Umbilical cord (tissue), 2 donors: ENCODE measurements around the gene RAD23A. TPM values are rescaled to one million over a fixed set of nuclear protein-coding genes. Genes with fewer than 3 reads are reported as not detected.
A peak's percentile ranks its signal among the peaks of the same experiment; 100 is the strongest.
"Not testable (repeated sequence)": the region's sequence is repeated elsewhere in the genome, so short reads cannot be mapped to it uniquely, and the experiment has no call there.

Source experiments
- DNase-seq: peaks from one replicate; pipeline ENCODE4 v3.0.0-alpha.2; 2015; ENCODE audit warnings: low spot score
- total RNA-seq: library from RNA; depleted of rRNA; stranded (reverse); fragments of >200 nt; gene quantifications from one replicate; pipeline ENCODE4 v1.2.3, GENCODE V29; 2014; ENCODE audit warnings: low replicate concordance; ENCODE audit not compliant: insufficient read depth

The RAD23A gene
- total RNA-seq, 1 donor from 2014 or later, result 18.8 TPM

GRCh38 chr19:12955575-12955974, 9.9 kb downstream of the RAD23A start:
- DNase-seq, result not testable (repeated sequence)

- no peak for DNase-seq
Observed at GRCh38 chr19:12955996-12956395, 10.3 kb downstream of the RAD23A start.

GRCh38 chr19:12956446-12957388, 11.1 kb downstream of the RAD23A start, which contains the start of gene GADD45GIP1:
Gene GADD45GIP1, minus strand, starts transcription at chr19:12957223. Its CDS starts 11 bp downstream, at chr19:12957212.
- DNase-seq, result peak; percentile 83

- DNase-seq, result not testable (repeated sequence)
Observed at GRCh38 chr19:12957389-12957952, 11.8 kb downstream of the RAD23A start.

- DNase-seq, result no peak
Observed at GRCh38 chr19:12959481-12959880, 13.8 kb downstream of the RAD23A start.

- DNase-seq, result peak; percentile 70
Observed at GRCh38 chr19:12965017-12965811, 19.6 kb downstream of the RAD23A start.

GRCh38 chr19:12965812-12966135, 20.1 kb downstream of the RAD23A start:
- no peak for DNase-seq

- DNase-seq, result no peak
Observed at GRCh38 chr19:12967907-12968306, 22.2 kb downstream of the RAD23A start.

- no peak for DNase-seq
Observed at GRCh38 chr19:12969292-12969988, 23.8 kb downstream of the RAD23A start, which contains the start of gene DAND5. Gene DAND5, plus strand, starts transcription at chr19:12969576. Its CDS starts 85 bp downstream, at chr19:12969661.

- DNase-seq, result no peak
Observed at GRCh38 chr19:12970070-12970820, 24.6 kb downstream of the RAD23A start.

GRCh38 chr19:12973236-12973635, 27.6 kb downstream of the RAD23A start:
- no peak for DNase-seq

GRCh38 chr19:12974301-12975220, 28.9 kb downstream of the RAD23A start:
- no peak for DNase-seq

- DNase-seq, result no peak
Observed at GRCh38 chr19:12975221-12975741, 29.6 kb downstream of the RAD23A start.

- not testable (repeated sequence) for DNase-seq
Observed at GRCh38 chr19:12976109-12976508, 30.4 kb downstream of the RAD23A start.

GRCh38 chr19:12979974-12980373, 34.3 kb downstream of the RAD23A start:
- no peak for DNase-seq

- no peak for DNase-seq
Observed at GRCh38 chr19:12982648-12983047, 37.0 kb downstream of the RAD23A start.

- no peak for DNase-seq
Observed at GRCh38 chr19:12983091-12983490, 37.4 kb downstream of the RAD23A start.

- DNase-seq, result peak; percentile 73
Observed at GRCh38 chr19:12983542-12984142, 38.0 kb downstream of the RAD23A start.

- DNase-seq, result no peak
Observed at GRCh38 chr19:12984143-12984627, 38.5 kb downstream of the RAD23A start.
